AG04449 (cell line): Measurements from ENCODE around the gene BAAT.

Experiments
- CTCF ChIA-PET: fragments of 350-600 bp; formaldehyde crosslinking; extraction: SDS; loops from one replicate; lab custom pipeline; 2021; ENCODE audit warnings: antibody characterized with exemption; lab: Yijun Ruan, JAX
- POLR2A ChIA-PET: fragments of 400-600, 350-600 bp; formaldehyde crosslinking; extraction: SDS; loops from one replicate; lab custom pipeline; 2020; ENCODE audit warnings: antibody characterized with exemption, inconsistent platforms; lab: Yijun Ruan, JAX
- DNase-seq: peaks from one replicate; pipeline ENCODE4 v3.0.0-alpha.2; 2010; ENCODE audit warnings: low read depth, low spot score
- H3K4me3 ChIP-seq: 2 replicates; pipeline ENCODE4 v1.5.1; 2011; ENCODE audit warnings: low read depth, mild to moderate bottlenecking, control low read depth, low read length
- CTCF ChIP-seq: IDR thresholded peaks from one replicate; pipeline ENCODE4 v1.5.1; 2011; ENCODE audit warnings: mild to moderate bottlenecking, moderate library complexity, low read length, control low read depth, inconsistent platforms; ENCODE audit not compliant: insufficient read depth; ENCODE audit errors: missing control alignments

BAAT gene

GRCh38 chr9:101315112-101315450 is 69.7 kb downstream of the BAAT start:
- no peak for TF ChIP-seq CTCF
- CTCF ChIA-PET: interaction anchor here (1.1 to 8.6 kb wide), 3 partner anchors 9 to 714 kb away, joined by 3 to 215 read pairs (median 3); no protein-coding TSS in a partner anchor
- no peak overlapping the region for H3K4me3 ChIP-seq
- POLR2A ChIA-PET: no interaction called here
- no peak for DNase-seq

GRCh38 chr9:101312661-101313060 is 72.1 kb downstream of the BAAT start:
- TF ChIP-seq CTCF: no peak
- DNase-seq: no peak
- H3K4me3 ChIP-seq: no peak overlapping the region
- ChIA-PET CTCF (interaction anchor here (0.9 to 8.6 kb wide), 15 partner anchors 11 to 716 kb away, joined by 3 to 215 read pairs (median 9); no protein-coding TSS in a partner anchor), POLR2A (no interaction called here)

DNA sequence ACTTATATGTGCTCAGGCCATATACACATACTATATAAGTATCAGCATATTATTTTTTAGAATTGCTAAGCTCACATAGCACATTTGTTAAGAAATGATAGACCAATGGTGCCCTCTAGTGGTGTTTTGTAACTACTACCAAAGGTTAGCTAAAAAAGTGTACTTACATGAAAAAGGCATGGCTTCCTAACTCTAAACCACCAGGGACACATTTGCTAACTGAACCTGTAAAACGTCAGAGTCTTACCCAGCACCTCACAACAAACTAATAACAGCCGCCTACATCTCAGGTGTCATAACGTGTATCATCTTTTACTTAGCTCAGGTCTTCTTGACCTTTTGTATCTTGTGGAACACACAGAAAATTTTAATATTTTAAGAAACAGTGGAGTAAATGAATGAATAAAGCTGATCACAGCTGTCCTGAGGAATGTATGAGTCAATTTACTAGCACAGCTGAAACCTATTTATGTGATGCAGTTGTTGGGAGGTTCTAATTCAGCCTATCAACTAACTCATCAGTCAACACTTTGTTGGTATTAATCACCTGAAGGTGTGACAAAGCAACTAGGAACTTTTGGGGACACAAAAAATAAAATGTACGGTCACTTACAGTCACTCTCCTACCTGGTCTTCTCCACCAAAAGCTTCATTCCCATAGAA is 72.9 kb downstream of the BAAT start:
- peak; percentile 52 for DNase-seq
- CTCF ChIA-PET: interaction anchor here (0.8 to 8.6 kb wide), 22 partner anchors 9 to 715 kb away, joined by 3 to 215 read pairs (median 4); partner anchors contain the start of gene RNF20
- TF ChIP-seq CTCF: peak; percentile 53
- POLR2A ChIA-PET: no interaction called here
- no peak overlapping the region for H3K4me3 ChIP-seq

- ChIA-PET CTCF (interaction anchor here (0.8 to 8.6 kb wide), 20 partner anchors 9 to 714 kb away, joined by 3 to 215 read pairs (median 5); partner anchors contain the start of gene RNF20), POLR2A (no interaction called here)
- no peak overlapping the region for H3K4me3 ChIP-seq
- no peak for TF ChIP-seq CTCF
- no peak for DNase-seq
These were observed 73.6 kb downstream of the BAAT start for GRCh38 chr9:101311191-101311590.
